DMS153 (cell line): ENCODE data around the gene FBXO31.

Source experiments
- DNase-seq: peaks from one replicate; lab custom pipeline; 2025; lab: John Stamatoyannopoulos, UW

The FBXO31 gene

GRCh38 chr16:87383505-87384161 is at the start of gene FBXO31:
FBXO31 (minus strand) TSS chr16:87383776; CDS start chr16:87383744, 32 bp downstream.
- peak; percentile 85 for DNase-seq

GRCh38 chr16:87432330-87432915 is 48.8 kb upstream of the FBXO31 start:
- DNase-seq, result no peak

- no peak for DNase-seq
These were observed 48.4 kb upstream of the FBXO31 start for GRCh38 chr16:87431926-87432325.

GRCh38 chr16:87426423-87427215 is 43.0 kb upstream of the FBXO31 start:
- DNase-seq, result no peak

GRCh38 chr16:87425941-87426340 is 42.4 kb upstream of the FBXO31 start:
- no peak for DNase-seq

GRCh38 chr16:87424266-87424665 is 40.7 kb upstream of the FBXO31 start:
- no peak for DNase-seq

GRCh38 chr16:87423429-87423828 is 39.9 kb upstream of the FBXO31 start:
- DNase-seq, result no peak

- no peak for DNase-seq
These were observed 38.5 kb upstream of the FBXO31 start for GRCh38 chr16:87422106-87422505.

GRCh38 chr16:87421003-87421912 is 37.7 kb upstream of the FBXO31 start:
- no peak for DNase-seq

GRCh38 chr16:87420026-87421002 is 36.7 kb upstream of the FBXO31 start:
- DNase-seq, result no peak

- no peak for DNase-seq
These were observed 35.1 kb upstream of the FBXO31 start for GRCh38 chr16:87418644-87419043.

GRCh38 chr16:87418216-87418615 is 34.6 kb upstream of the FBXO31 start:
- DNase-seq, result no peak

GRCh38 chr16:87417528-87417910 is 33.9 kb upstream of the FBXO31 start:
- DNase-seq, result no peak

GRCh38 chr16:87416826-87417527 is 33.4 kb upstream of the FBXO31 start:
- no peak for DNase-seq

- no peak for DNase-seq
These were observed 31.9 kb upstream of the FBXO31 start for GRCh38 chr16:87415441-87415840.

GRCh38 chr16:87414251-87414680 is 30.7 kb upstream of the FBXO31 start:
- no peak for DNase-seq

- no peak for DNase-seq
These were observed 29.4 kb upstream of the FBXO31 start for GRCh38 chr16:87412996-87413421.

GRCh38 chr16:87412371-87412995 is 28.9 kb upstream of the FBXO31 start:
- DNase-seq, result no peak

- no peak for DNase-seq
These were observed 28.0 kb upstream of the FBXO31 start for GRCh38 chr16:87411375-87412271.
